Subcutaneous adipose tissue (tissue), 4 donors: Measurements from ENCODE around the gene KLF13. TPM values are rescaled to one million over a fixed set of nuclear protein-coding genes. Genes with fewer than 3 reads are reported as not detected.

Source experiments
- CTCF ChIP-seq: fragments of 450-650 bp; IDR thresholded peaks from one replicate; pipeline ENCODE4 v1.5.1; 2016; ENCODE audit warnings: low read depth, mild to moderate bottlenecking, control low read depth, antibody characterized with exemption, moderate library complexity
- total RNA-seq, 4 donors: library from RNA; depleted of rRNA; stranded (reverse); fragments of >200 nt; gene quantifications; one replicate each; pipeline ENCODE4 v1.1.0, GENCODE V29; 2016

KLF13 gene
- total RNA-seq, 4 donors from 2014 or later = 35.2 to 99.0 (median 56.1) TPM

- no peak for TF ChIP-seq CTCF
These were observed 19.2 kb downstream of the KLF13 start for GRCh38 chr15:31345606-31346366.

- TF ChIP-seq CTCF = no peak
These were observed 19.9 kb downstream of the KLF13 start for GRCh38 chr15:31346367-31347066.

GRCh38 chr15:31347067-31347975 is 20.7 kb downstream of the KLF13 start:
- no peak for TF ChIP-seq CTCF

- no peak for TF ChIP-seq CTCF
These were observed 21.6 kb downstream of the KLF13 start for GRCh38 chr15:31347981-31348803.

- no peak for TF ChIP-seq CTCF
These were observed 22.9 kb downstream of the KLF13 start for GRCh38 chr15:31349233-31350141.

- TF ChIP-seq CTCF = no peak
These were observed 24.1 kb downstream of the KLF13 start for GRCh38 chr15:31350771-31351170.
